IgD-negative memory B cell (primary cell): ENCODE data around the gene FBXO42. TPM values are rescaled to one million over a fixed set of nuclear protein-coding genes. Genes with fewer than 3 reads are reported as not detected.

Experiments used
- H3K27ac Mint-ChIP-seq, 3 donors: one replicate each; pipeline ENCODE4 v1.8.0; 2020 to 2022; ENCODE audit warnings: mild to moderate bottlenecking in 3 of 3, mixed read lengths in 3 of 3, moderate library complexity in 1 of 3
- H3K27me3 Mint-ChIP-seq: one replicate; pipeline ENCODE4 v1.8.0; 2021; ENCODE audit warnings: mixed read lengths
- H3K36me3 Mint-ChIP-seq: one replicate; pipeline ENCODE4 v1.8.0; 2020; ENCODE audit warnings: mild to moderate bottlenecking, mixed read lengths
- H3K4me1 Mint-ChIP-seq, 3 donors: one replicate each; pipeline ENCODE4 v1.8.0; 2020 to 2022; ENCODE audit warnings: mixed read lengths in 3 of 3, mild to moderate bottlenecking in 1 of 3
- H3K4me3 Mint-ChIP-seq, 4 donors: one replicate each; pipeline ENCODE4 v1.8.0; 2020 to 2022; ENCODE audit warnings: mild to moderate bottlenecking in 4 of 4, mixed read lengths in 4 of 4, moderate library complexity in 3 of 4
- H3K9me3 Mint-ChIP-seq, 3 donors: one replicate each; pipeline ENCODE4 v1.8.0; 2020 to 2021; ENCODE audit warnings: mixed read lengths in 3 of 3, mild to moderate bottlenecking in 1 of 3
- polyA plus RNA-seq: library from polyadenylated mRNA; unstranded; fragments of 300-500 nt; fragmentation: Illumina TruSeq; gene quantifications from one replicate; pipeline ENCODE4 v1.2.3, GENCODE V29; 2021

FBXO42 gene
- polyA plus RNA-seq, 1 donor from 2014 or later: 26.8 TPM

- no peak overlapping the region for H3K27ac Mint-ChIP-seq
These were observed 153.2 kb downstream of the FBXO42 start for GRCh38 chr1:16199157-16199501.

GRCh38 chr1:16198444-16199156 lies 153.7 kb downstream of the FBXO42 start:
- Mint-ChIP-seq H3K27me3 (no peaks in the 10 kb centered on the region), H3K4me1 (peaks cover 0 to 6% (median 4%) of the 10 kb centered on the region in 3 donors), H3K4me3 (no peak overlapping the region), H3K9me3 (no peaks in the 10 kb centered on the region), H3K27ac (no peak overlapping the region), H3K36me3 (peaks cover 4% of the 10 kb centered on the region)

More at GRCh38 chr1:16199157-16199501, 153.2 kb downstream of the FBXO42 start:
- H3K4me1 Mint-ChIP-seq: peaks cover 0 to 7% (median 5%) of the 10 kb centered on the region in 3 donors
- peaks cover 4% of the 10 kb centered on the region for H3K36me3 Mint-ChIP-seq
- H3K27me3 Mint-ChIP-seq: no peaks in the 10 kb centered on the region
- no peak overlapping the region for H3K4me3 Mint-ChIP-seq
- no peaks in the 10 kb centered on the region for H3K9me3 Mint-ChIP-seq

GRCh38 chr1:16196874-16197273 lies 155.4 kb downstream of the FBXO42 start:
- H3K27ac Mint-ChIP-seq: no peak overlapping the region
- H3K9me3 Mint-ChIP-seq: no peaks in the 10 kb centered on the region
- peaks cover 4% of the 10 kb centered on the region for H3K36me3 Mint-ChIP-seq

More at GRCh38 chr1:16196874-16197273, 155.4 kb downstream of the FBXO42 start:
- Mint-ChIP-seq H3K27me3 (no peaks in the 10 kb centered on the region), H3K4me3 (no peak overlapping the region), H3K4me1 (peaks cover 0 to 3% (median 0%) of the 10 kb centered on the region in 3 donors)

Other genes starting within 250 kb of the FBXO42 start
- gene EPHA2, start 196.4 kb downstream of the FBXO42 start, polyA plus RNA-seq: not detected
- gene ARHGEF19, start 139.8 kb downstream of the FBXO42 start, polyA plus RNA-seq: 10.5 TPM
- 2.2 TPM for gene CPLANE2, start 115.3 kb downstream of the FBXO42 start, polyA plus RNA-seq
- gene SZRD1, start 14.8 kb upstream of the FBXO42 start, polyA plus RNA-seq: 53.4 TPM
- not detected for gene SPATA21, start 84.9 kb upstream of the FBXO42 start, polyA plus RNA-seq
- gene NECAP2, start 88.2 kb upstream of the FBXO42 start, polyA plus RNA-seq: 144 TPM
- gene RNU1-1, start 161.8 kb upstream of the FBXO42 start, polyA plus RNA-seq: not detected